Amniotic stem cell (primary cell): ENCODE measurements around the gene GDF9.

Experiments used
- DNase-seq: peaks from one replicate; lab custom pipeline; 2025; lab: John Stamatoyannopoulos, UW

The GDF9 gene

GRCh38 chr5:132817011-132817410, 49.3 kb downstream of the GDF9 start:
- no peak for DNase-seq

DNA sequence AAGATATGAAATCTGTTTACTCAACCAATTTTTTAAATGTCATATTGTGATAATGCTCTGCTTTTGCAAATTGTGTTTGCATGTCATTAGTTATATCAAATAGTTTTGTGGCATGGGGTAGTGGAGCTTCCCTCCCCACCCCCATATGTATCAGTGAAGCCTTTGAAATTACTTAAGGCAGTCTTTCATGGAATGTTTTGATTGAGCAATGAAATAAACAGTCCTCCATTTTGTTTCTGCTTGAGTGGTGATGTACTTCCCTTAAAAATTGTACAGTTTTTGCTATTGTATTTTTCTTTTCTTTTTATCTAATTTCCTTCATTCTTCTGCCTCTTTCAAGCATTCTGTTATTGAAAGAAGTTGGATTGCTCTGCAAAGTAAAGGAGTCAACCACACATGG, 49.7 kb downstream of the GDF9 start:
- DNase-seq, result no peak

DNA sequence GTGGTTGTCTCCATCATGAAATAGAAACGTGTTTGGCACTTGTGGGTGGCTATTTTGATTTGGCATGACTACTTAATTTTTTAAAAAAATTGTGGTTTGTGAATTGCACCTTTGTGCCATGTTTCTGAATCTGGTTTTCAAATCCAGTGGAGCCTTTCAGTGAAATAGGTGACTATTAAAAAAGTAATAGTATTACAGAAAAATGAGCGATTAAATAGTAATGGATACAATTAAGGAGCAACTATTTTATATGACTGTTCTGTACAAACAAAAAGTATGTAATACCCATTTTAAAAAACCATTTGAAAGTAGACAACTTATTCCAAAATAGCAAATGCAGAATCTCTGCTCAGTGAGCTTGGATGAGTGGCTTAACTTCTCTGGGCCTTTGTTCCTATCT, 50.2 kb downstream of the GDF9 start:
- no peak for DNase-seq

- no peak for DNase-seq
These were observed 50.8 kb downstream of the GDF9 start for GRCh38 chr5:132815454-132815853.

- DNase-seq, result no peak
These were observed 51.6 kb downstream of the GDF9 start for GRCh38 chr5:132814503-132815294.

GRCh38 chr5:132813599-132814502, 52.4 kb downstream of the GDF9 start:
- DNase-seq, result no peak

DNA sequence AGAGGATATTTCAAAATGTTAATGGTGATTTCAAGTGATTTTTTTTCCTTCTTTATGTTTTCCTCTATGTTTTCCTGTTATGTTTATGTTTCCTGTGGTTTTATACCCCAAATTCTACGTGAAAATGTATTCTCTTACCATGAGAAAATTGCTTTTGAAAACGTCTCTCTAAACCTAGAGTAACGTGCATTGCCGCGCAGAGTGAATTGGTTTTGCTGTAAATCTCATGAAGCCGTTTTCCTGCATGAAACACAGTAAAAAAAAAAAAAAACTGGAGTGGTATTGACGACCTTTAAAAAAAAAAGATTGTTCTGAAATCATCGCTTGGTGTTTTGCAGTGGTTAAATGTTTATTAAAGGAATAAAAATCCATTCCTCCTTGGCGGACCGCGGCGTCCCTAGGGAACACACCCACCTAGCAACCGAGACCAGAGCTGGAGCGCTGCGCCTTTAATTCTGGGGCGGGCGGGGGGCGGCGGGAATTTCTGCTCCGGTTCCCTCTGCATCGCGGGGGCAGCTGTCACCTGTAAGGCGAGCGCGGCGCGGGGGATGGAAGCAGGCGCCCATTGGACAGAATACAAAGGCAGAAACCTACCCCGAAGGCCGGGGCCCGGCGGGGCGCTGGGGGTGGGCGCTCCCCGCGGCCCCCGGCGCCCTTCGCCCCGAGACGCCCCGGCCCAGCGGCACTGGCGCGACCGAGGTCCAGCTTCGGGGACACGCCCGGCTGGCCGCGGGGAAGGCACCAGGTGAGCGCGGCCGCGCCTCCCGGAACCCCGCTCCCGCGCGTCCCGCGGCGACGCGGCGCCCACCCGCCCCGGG, 53.3 kb downstream of the GDF9 start, which contains the start of gene SOWAHA:
Gene SOWAHA (plus strand): TSS at position 522 of the 818 bp plus-strand sequence. CDS start 320 bp downstream, outside the sequence.
- DNase-seq, result no peak

DNA sequence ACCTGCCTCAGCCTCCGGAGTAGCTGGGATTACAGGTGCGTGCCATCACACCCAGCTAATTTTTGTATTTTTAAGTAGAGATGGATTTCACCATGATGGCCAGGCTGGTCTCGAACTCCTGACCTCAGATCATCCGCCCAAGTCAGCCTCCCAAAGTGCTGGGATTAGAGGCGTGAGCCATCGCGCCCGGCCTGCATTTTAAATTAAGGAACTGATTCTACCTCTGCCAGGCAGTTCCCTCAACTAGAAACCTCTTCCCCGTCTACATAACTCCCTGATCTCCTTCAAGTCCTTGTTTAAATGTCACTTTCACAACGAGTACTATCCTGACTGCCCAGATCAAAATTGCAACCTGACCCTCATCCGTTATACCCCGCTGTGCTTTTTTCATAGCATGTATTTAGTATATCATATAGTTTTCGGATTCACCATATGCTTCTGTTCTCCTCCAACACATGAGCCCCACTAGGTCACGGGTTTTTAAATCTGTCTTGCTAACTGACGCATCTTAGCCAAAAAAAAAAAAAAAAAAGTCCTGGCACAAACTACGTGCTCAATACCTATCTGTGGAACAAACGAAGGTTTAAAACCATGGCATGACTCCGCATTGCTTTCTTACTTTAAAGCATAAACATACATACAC, 54.0 kb downstream of the GDF9 start:
- no peak for DNase-seq
